IMR-90 (cell line): ENCODE data around the gene IDH3G. TPM values are rescaled to one million over a fixed set of nuclear protein-coding genes. Genes with fewer than 3 reads are reported as not detected.

Experiments
- ATAC-seq: fragments of 200-7000 bp; cut with Tn5 transposase; 2 replicates; pipeline ENCODE4 v1.9.1; 2020; ENCODE audit warnings: low read depth, mild to moderate bottlenecking, moderate library complexity
- BruUV-seq: library from RNA; stranded (reverse); fragments of 400-500 nt; replicated peaks from 2 replicates; lab custom pipeline; 2021; lab: Mats Ljungman, UMichigan
- CTCF ChIA-PET: fragments of 300-600 bp; formaldehyde crosslinking; extraction: SDS; loops from one replicate; lab custom pipeline; 2021; ENCODE audit warnings: antibody characterized with exemption; lab: Yijun Ruan, JAX
- POLR2A ChIA-PET: fragments of 300-600 bp; sonication (Branson Sonifier 250); formaldehyde crosslinking; loops from one replicate; lab custom pipeline; 2022; ENCODE audit warnings: antibody characterized with exemption; ENCODE audit not compliant: unreplicated experiment; lab: Charles Lee
- DNase-seq: peaks from one replicate; pipeline ENCODE4 v3.0.0; 2013
- H2AFZ ChIP-seq: replicated peaks from 2 replicates; pipeline ENCODE3; 2013; ENCODE audit warnings: low read length, mild to moderate bottlenecking; ENCODE audit not compliant: poor library complexity
- H2AK5ac ChIP-seq: 2 replicates; pipeline ENCODE4 v1.6.1; 2013; ENCODE audit warnings: low read depth, low read length, inconsistent platforms
- H2AK9ac ChIP-seq: replicated peaks from 2 replicates; pipeline ENCODE3; 2013; ENCODE audit warnings: mild to moderate bottlenecking, low read depth, low read length, moderate library complexity; ENCODE audit not compliant: poor library complexity
- H2BK120ac ChIP-seq: 2 replicates; pipeline ENCODE4 v1.6.1; 2013; ENCODE audit warnings: low read depth, low read length, inconsistent platforms
- H2BK15ac ChIP-seq: 3 replicates; pipeline ENCODE4 v1.6.1; 2013; ENCODE audit warnings: low read depth, low read length, inconsistent platforms
- H2BK20ac ChIP-seq: 2 replicates; pipeline ENCODE4 v1.6.1; 2013; ENCODE audit warnings: low read depth, mild to moderate bottlenecking, inconsistent platforms, low read length, moderate library complexity
- H2BK5ac ChIP-seq: 2 replicates; pipeline ENCODE4 v1.6.1; 2013; ENCODE audit warnings: mild to moderate bottlenecking, low read depth, low read length, inconsistent platforms; ENCODE audit not compliant: poor library complexity, severe bottlenecking
- H3K14ac ChIP-seq: replicated peaks from 2 replicates; pipeline ENCODE4 v1.6.1; 2013; ENCODE audit warnings: low read depth, low read length, inconsistent platforms
- H3K18ac ChIP-seq: 2 replicates; pipeline ENCODE4 v1.6.1; 2013; ENCODE audit warnings: low read depth, low read length, control low read depth
- H3K23ac ChIP-seq: 2 replicates; pipeline ENCODE4 v1.6.1; 2013; ENCODE audit warnings: low read depth, low read length, inconsistent platforms
- H3K27ac ChIP-seq: 2 replicates; pipeline ENCODE4 v1.5.1; 2013; ENCODE audit warnings: mild to moderate bottlenecking, control low read depth, low read length; ENCODE audit not compliant: insufficient read depth
- H3K27me3 ChIP-seq: 2 replicates; pipeline ENCODE4 v1.6.1; 2013; ENCODE audit warnings: low read length; ENCODE audit not compliant: control insufficient read depth, insufficient read depth
- H3K36me3 ChIP-seq: 2 replicates; pipeline ENCODE4 v1.6.1; 2013; ENCODE audit warnings: low read length, mixed read lengths; ENCODE audit not compliant: control insufficient read depth, insufficient read depth
- H3K4ac ChIP-seq: 2 replicates; pipeline ENCODE4 v1.6.1; 2013; ENCODE audit warnings: low read depth, low read length, inconsistent platforms
- H3K4me1 ChIP-seq: 2 replicates; pipeline ENCODE4 v1.6.1; 2013; ENCODE audit warnings: low read length, mixed read lengths; ENCODE audit not compliant: control insufficient read depth, insufficient read depth
- H3K4me2 ChIP-seq: 2 replicates; pipeline ENCODE4 v1.6.1; 2013; ENCODE audit warnings: low read depth, mild to moderate bottlenecking, control low read depth, low read length, moderate library complexity
- H3K4me3 ChIP-seq: 2 replicates; pipeline ENCODE4 v1.5.1; 2013; ENCODE audit warnings: low read depth, mild to moderate bottlenecking, control low read depth, low read length, moderate library complexity; ENCODE audit not compliant: insufficient read depth
- H3K56ac ChIP-seq: 2 replicates; pipeline ENCODE4 v1.6.1; 2013; ENCODE audit warnings: low read length, inconsistent platforms; ENCODE audit not compliant: insufficient read depth; ENCODE audit errors: extremely low read depth
- H3K79me1 ChIP-seq, 2 experiments: 2 replicates each; pipeline ENCODE4 v1.6.1; 2013; ENCODE audit warnings: low read length in 2 of 2, inconsistent platforms in 1 of 2, low read depth in 1 of 2
- H3K9ac ChIP-seq: 2 replicates; pipeline ENCODE4 v1.6.1; 2013; ENCODE audit warnings: low read depth, low read length, control low read depth
- H3K9me1 ChIP-seq: 2 replicates; pipeline ENCODE4 v1.6.1; 2013; ENCODE audit warnings: low read length, inconsistent platforms; ENCODE audit not compliant: insufficient read depth
- H3K9me3 ChIP-seq: 2 replicates; pipeline ENCODE4 v1.6.1; 2013; ENCODE audit warnings: low read length; ENCODE audit not compliant: control insufficient read depth, insufficient read depth
- H4K20me1 ChIP-seq: 2 replicates; pipeline ENCODE4 v1.6.1; 2013; ENCODE audit warnings: low read length, inconsistent platforms; ENCODE audit not compliant: insufficient read depth
- H4K5ac ChIP-seq: 2 replicates; pipeline ENCODE4 v1.6.1; 2013; ENCODE audit warnings: mild to moderate bottlenecking, low read depth, low read length, control low read depth
- H4K8ac ChIP-seq, 2 experiments: 2 replicates each; pipeline ENCODE4 v1.6.1; 2013; ENCODE audit warnings: low read depth in 2 of 2, low read length in 2 of 2, control low read depth in 1 of 2, inconsistent platforms in 1 of 2
- H4K91ac ChIP-seq: 2 replicates; pipeline ENCODE4 v1.6.1; 2013; ENCODE audit warnings: low read depth, low read length, inconsistent platforms; ENCODE audit not compliant: insufficient read depth
- CEBPB ChIP-seq: IDR thresholded peaks from 2 replicates; pipeline ENCODE4 v1.6.1; 2012; ENCODE audit warnings: low read depth, low read length, improper control_type of control experiment
- MXI1 ChIP-seq: IDR thresholded peaks from 2 replicates; pipeline ENCODE4 v1.6.1; 2012; ENCODE audit warnings: low read depth, mild to moderate bottlenecking, low read length, moderate library complexity, borderline replicate concordance
- WGBS, 2 experiments: methylation state at CpG; one replicate each; pipeline versions ENCODE4 v1.1.5 to v1.1.7; 2013; ENCODE audit warnings: missing lambda C conversion rate in 2 of 2; ENCODE audit not compliant: insufficient read length in 1 of 2; ENCODE audit errors: extremely low coverage in 2 of 2; 5-methylcytosine and 5-hydroxymethylcytosine counted together
- dilution Hi-C: fragments of 300-500 bp; cut with HindIII; formaldehyde crosslinking; loops from one replicate; pipeline ENCODE4 v1.14.3; 2018; ENCODE audit warnings: low sequenced_read_pairs; ENCODE audit not compliant: unreplicated experiment
- in situ Hi-C: fragments of 300-500 bp; cut with MboI; formaldehyde crosslinking; loops from 3 replicates; pipeline ENCODE4 v1.14.3; 2019; ENCODE audit warnings: low sequenced_read_pairs, inconsistent platforms, mixed read lengths
- intact Hi-C: fragments of 100-400 bp; cut with micrococcal nuclease; formaldehyde crosslinking; loops from 2 replicates; pipeline ENCODE4 v1.10.0; 2022
- polyA plus RNA-seq, 3 experiments: library from polyadenylated mRNA; depleted of rRNA; stranded (reverse); fragments of >200 nt; gene quantifications; 2 replicates each; pipeline ENCODE4 v1.2.3, GENCODE V29; 2012; ENCODE audit warnings: low replicate concordance in 1 of 3
- total RNA-seq: library from RNA; depleted of rRNA; stranded (reverse); fragments of >200 nt; gene quantifications from 2 replicates; pipeline ENCODE4 v1.2.3, GENCODE V29; 2012
- TF ChIP-seq, protein P1 (sequence below): fragments of 150-350 bp; IDR thresholded peaks from 2 replicates; pipeline ENCODE4 v1.6.1; 2017; ENCODE audit warnings: mild to moderate bottlenecking, antibody characterized with exemption, low read length, low read depth

Gene IDH3G
- total and polyA plus RNA-seq, 2 of the 4 experiments (the other 2 are of a cell fraction), result 79.4 to 85.7 TPM

DNA sequence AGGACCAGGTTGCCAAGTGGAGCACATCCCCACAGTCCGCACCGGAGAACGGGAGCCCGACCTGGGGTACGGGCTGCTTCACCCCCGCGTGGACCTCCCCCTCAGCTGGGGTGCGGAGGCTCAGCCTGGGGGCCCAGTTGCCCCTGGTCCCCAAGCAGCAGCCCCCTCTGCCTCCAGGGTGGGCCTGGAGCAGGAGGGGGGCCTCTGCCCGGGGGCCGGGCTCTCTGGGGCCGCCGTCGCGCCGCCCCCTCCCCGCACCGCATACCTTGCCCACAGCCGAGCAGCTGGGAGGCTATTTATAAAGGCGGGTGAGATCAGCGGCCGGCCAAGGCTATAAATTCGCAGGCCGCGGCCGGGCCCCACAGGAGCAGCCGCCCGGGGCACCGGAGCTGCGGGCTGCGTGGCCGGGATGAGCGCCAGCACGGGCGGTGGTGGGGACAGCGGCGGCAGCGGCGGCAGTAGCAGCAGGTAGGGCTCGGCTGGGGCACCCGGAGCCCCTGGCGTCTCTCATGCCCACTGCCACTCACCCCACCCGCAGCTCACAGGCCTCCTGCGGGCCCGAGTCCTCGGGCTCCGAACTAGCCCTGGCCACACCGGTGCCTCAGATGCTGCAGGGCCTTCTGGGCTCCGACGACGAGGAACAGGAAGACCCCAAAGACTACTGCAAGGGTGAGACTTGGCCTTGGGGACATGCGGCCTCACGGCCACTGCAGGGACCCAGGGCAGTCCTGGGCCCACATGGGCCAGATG, 13.3 kb downstream of the IDH3G start, which contains the start of gene SRPK3:
SRPK3 (plus strand) TSS at position 364 of the 750 bp plus-strand sequence; CDS start at position 410, 46 bp downstream.
- dilution Hi-C loops (no loop called here), in situ Hi-C loops (no loop called here), intact Hi-C loops (no loop called here)
- no peaks in the 10 kb centered on the region; the same call in 1 of the 2 replicates for H3K9me3 ChIP-seq
- H2BK120ac ChIP-seq, result no peak within 1 kb of the TSS
- no peak within 1 kb of the TSS for H3K4ac ChIP-seq
- H3K4me3 ChIP-seq, result no peak within 1 kb of the TSS
- no peak within 1 kb of the TSS for H2BK20ac ChIP-seq
- no peaks in the 10 kb centered on the region for H3K79me1 ChIP-seq
- TF ChIP-seq MXI1, result no peak
- TF ChIP-seq CEBPB, result no peak
- TF ChIP-seq, protein P1, sequence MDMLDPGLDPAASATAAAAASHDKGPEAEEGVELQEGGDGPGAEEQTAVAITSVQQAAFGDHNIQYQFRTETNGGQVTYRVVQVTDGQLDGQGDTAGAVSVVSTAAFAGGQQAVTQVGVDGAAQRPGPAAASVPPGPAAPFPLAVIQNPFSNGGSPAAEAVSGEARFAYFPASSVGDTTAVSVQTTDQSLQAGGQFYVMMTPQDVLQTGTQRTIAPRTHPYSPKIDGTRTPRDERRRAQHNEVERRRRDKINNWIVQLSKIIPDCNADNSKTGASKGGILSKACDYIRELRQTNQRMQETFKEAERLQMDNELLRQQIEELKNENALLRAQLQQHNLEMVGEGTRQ, result no peak
- no TSS peak for BruUV-seq
- H2BK15ac ChIP-seq, result no peak within 1 kb of the TSS
- DNase-seq (no peak), ATAC-seq (peak; percentile 50)
- H3K18ac ChIP-seq, result no peak within 1 kb of the TSS
- H4K8ac ChIP-seq, result no peak within 1 kb of the TSS; a peak in 1 of 4 replicates
- no peak within 1 kb of the TSS for H3K27ac ChIP-seq
- H3K36me3 ChIP-seq, result peaks cover 2% of the 10 kb centered on the region; the same call in 1 of the 2 replicates
- no peak within 1 kb of the TSS for H3K23ac ChIP-seq
- peak within 1 kb of the TSS; percentile 24 for H2AK9ac ChIP-seq
- no peak within 1 kb of the TSS for H4K5ac ChIP-seq
- no peak within 1 kb of the TSS for H2BK5ac ChIP-seq
- 63% methylated on average over 24 of the region's 52 CpGs; no CpG with 5 or more reads in 1 of the 2 experiments for WGBS, 2 experiments
- no peak within 1 kb of the TSS for H3K9ac ChIP-seq
- no peaks in the 10 kb centered on the region for H3K27me3 ChIP-seq
- ChIA-PET CTCF (no interaction called here), POLR2A (no interaction called here)
- H3K14ac ChIP-seq, result no peak within 1 kb of the TSS
- H4K20me1 ChIP-seq, result no peaks in the 10 kb centered on the region
- H3K9me1 ChIP-seq, result no peaks in the 10 kb centered on the region
- H3K4me2 ChIP-seq, result no peak within 1 kb of the TSS
- H4K91ac ChIP-seq, result no peak within 1 kb of the TSS
- H3K56ac ChIP-seq, result no peak within 1 kb of the TSS
- peak within 1 kb of the TSS; percentile 67 for H2AFZ ChIP-seq
- H2AK5ac ChIP-seq, result no peak within 1 kb of the TSS; the same call in 1 of the 2 replicates
- no peaks in the 10 kb centered on the region for H3K4me1 ChIP-seq
